ENCODE measurements around the gene DNAH11.

Gene DNAH11

GRCh38 chr7:21617513-21617912 is 74.7 kb downstream of the DNAH11 start:
- WGBS (ENCODE audit: insufficient coverage, insufficient read length), result no CpG with 5 or more reads among the region's 3 CpGs
- Histone ChIP-seq H3K27ac (ENCODE audit: low read length) (no peak overlapping the region), H3K4me1 (ENCODE audit: control insufficient read depth, insufficient read depth, low read length) (no peaks in the 10 kb centered on the region), H3K9me3 (ENCODE audit: control insufficient read depth, insufficient read depth, low read length) (no peaks in the 10 kb centered on the region), H3K27me3 (ENCODE audit: control insufficient read depth, insufficient read depth, low read length) (no peaks in the 10 kb centered on the region), H3K36me3 (ENCODE audit: control insufficient read depth, insufficient read depth, low read length) (no peaks in the 10 kb centered on the region), H3K4me3 (ENCODE audit: low read length) (no peak overlapping the region)
- DNase-seq (ENCODE audit: low read depth, low spot score), result no peak

GRCh38 chr7:21617916-21618390 is 75.1 kb downstream of the DNAH11 start:
- no peaks in the 10 kb centered on the region for H3K36me3 ChIP-seq (ENCODE audit: control insufficient read depth, insufficient read depth, low read length)
- no peaks in the 10 kb centered on the region for H3K27me3 ChIP-seq (ENCODE audit: control insufficient read depth, insufficient read depth, low read length)
- no CpG with 5 or more reads among the region's 6 CpGs for WGBS (ENCODE audit: insufficient coverage, insufficient read length)
- no peaks in the 10 kb centered on the region for H3K9me3 ChIP-seq (ENCODE audit: control insufficient read depth, insufficient read depth, low read length)
- no peak for DNase-seq (ENCODE audit: low read depth, low spot score)
- H3K4me1 ChIP-seq (ENCODE audit: control insufficient read depth, insufficient read depth, low read length), result no peaks in the 10 kb centered on the region
- H3K4me3 ChIP-seq (ENCODE audit: low read length), result no peak overlapping the region
- no peak overlapping the region for H3K27ac ChIP-seq (ENCODE audit: low read length)

- no peaks in the 10 kb centered on the region for H3K4me1 ChIP-seq (ENCODE audit: control insufficient read depth, insufficient read depth, low read length)
- no peak overlapping the region for H3K4me3 ChIP-seq (ENCODE audit: low read length)
- no peaks in the 10 kb centered on the region for H3K27me3 ChIP-seq (ENCODE audit: control insufficient read depth, insufficient read depth, low read length)
- no CpG with 5 or more reads among the region's 8 CpGs for WGBS (ENCODE audit: insufficient coverage, insufficient read length)
- DNase-seq (ENCODE audit: low read depth, low spot score), result no peak
- no peaks in the 10 kb centered on the region for H3K36me3 ChIP-seq (ENCODE audit: control insufficient read depth, insufficient read depth, low read length)
- H3K27ac ChIP-seq (ENCODE audit: low read length), result no peak overlapping the region
- H3K9me3 ChIP-seq (ENCODE audit: control insufficient read depth, insufficient read depth, low read length), result no peaks in the 10 kb centered on the region
These were observed 75.9 kb downstream of the DNAH11 start for GRCh38 chr7:21618706-21619105.

- no peaks in the 10 kb centered on the region for H3K4me1 ChIP-seq (ENCODE audit: control insufficient read depth, insufficient read depth, low read length)
- H3K4me3 ChIP-seq (ENCODE audit: low read length), result no peak overlapping the region
- no peaks in the 10 kb centered on the region for H3K9me3 ChIP-seq (ENCODE audit: control insufficient read depth, insufficient read depth, low read length)
- no peak for DNase-seq (ENCODE audit: low read depth, low spot score)
- WGBS (ENCODE audit: insufficient coverage, insufficient read length), result no CpG with 5 or more reads among the region's 2 CpGs
- H3K27ac ChIP-seq (ENCODE audit: low read length), result no peak overlapping the region
- H3K27me3 ChIP-seq (ENCODE audit: control insufficient read depth, insufficient read depth, low read length), result no peaks in the 10 kb centered on the region
- H3K36me3 ChIP-seq (ENCODE audit: control insufficient read depth, insufficient read depth, low read length), result no peaks in the 10 kb centered on the region
These were observed 77.2 kb downstream of the DNAH11 start for GRCh38 chr7:21620054-21620453.

- Histone ChIP-seq H3K4me3 (ENCODE audit: low read length) (no peak overlapping the region), H3K4me1 (ENCODE audit: control insufficient read depth, insufficient read depth, low read length) (no peaks in the 10 kb centered on the region), H3K9me3 (ENCODE audit: control insufficient read depth, insufficient read depth, low read length) (no peaks in the 10 kb centered on the region), H3K27ac (ENCODE audit: low read length) (no peak overlapping the region), H3K36me3 (ENCODE audit: control insufficient read depth, insufficient read depth, low read length) (no peaks in the 10 kb centered on the region), H3K27me3 (ENCODE audit: control insufficient read depth, insufficient read depth, low read length) (no peaks in the 10 kb centered on the region)
- DNase-seq (ENCODE audit: low read depth, low spot score), result no peak
These were observed 81.5 kb downstream of the DNAH11 start for GRCh38 chr7:21624320-21624719.

- H3K4me1 ChIP-seq (ENCODE audit: control insufficient read depth, insufficient read depth, low read length), result no peaks in the 10 kb centered on the region
- H3K27ac ChIP-seq (ENCODE audit: low read length), result no peak overlapping the region
- no peaks in the 10 kb centered on the region for H3K27me3 ChIP-seq (ENCODE audit: control insufficient read depth, insufficient read depth, low read length)
- no peak for DNase-seq (ENCODE audit: low read depth, low spot score)
- H3K4me3 ChIP-seq (ENCODE audit: low read length), result no peak overlapping the region
- H3K9me3 ChIP-seq (ENCODE audit: control insufficient read depth, insufficient read depth, low read length), result no peaks in the 10 kb centered on the region
- no CpG with 5 or more reads among the region's 4 CpGs for WGBS (ENCODE audit: insufficient coverage, insufficient read length)
- no peaks in the 10 kb centered on the region for H3K36me3 ChIP-seq (ENCODE audit: control insufficient read depth, insufficient read depth, low read length)
These were observed 93.9 kb downstream of the DNAH11 start for GRCh38 chr7:21636694-21637093.

- Histone ChIP-seq H3K27ac (ENCODE audit: low read length) (no peak overlapping the region), H3K4me3 (ENCODE audit: low read length) (no peak overlapping the region), H3K36me3 (ENCODE audit: control insufficient read depth, insufficient read depth, low read length) (no peaks in the 10 kb centered on the region), H3K9me3 (ENCODE audit: control insufficient read depth, insufficient read depth, low read length) (no peaks in the 10 kb centered on the region), H3K27me3 (ENCODE audit: control insufficient read depth, insufficient read depth, low read length) (no peaks in the 10 kb centered on the region), H3K4me1 (ENCODE audit: control insufficient read depth, insufficient read depth, low read length) (no peaks in the 10 kb centered on the region)
- WGBS (ENCODE audit: insufficient coverage, insufficient read length), result no CpG with 5 or more reads among the region's 3 CpGs
- DNase-seq (ENCODE audit: low read depth, low spot score), result no peak
These were observed 96.5 kb downstream of the DNAH11 start for GRCh38 chr7:21639206-21639868.

GRCh38 chr7:21640105-21640504 is 97.3 kb downstream of the DNAH11 start:
- Histone ChIP-seq H3K4me1 (ENCODE audit: control insufficient read depth, insufficient read depth, low read length) (no peaks in the 10 kb centered on the region), H3K27me3 (ENCODE audit: control insufficient read depth, insufficient read depth, low read length) (no peaks in the 10 kb centered on the region), H3K4me3 (ENCODE audit: low read length) (no peak overlapping the region), H3K9me3 (ENCODE audit: control insufficient read depth, insufficient read depth, low read length) (no peaks in the 10 kb centered on the region), H3K27ac (ENCODE audit: low read length) (no peak overlapping the region), H3K36me3 (ENCODE audit: control insufficient read depth, insufficient read depth, low read length) (no peaks in the 10 kb centered on the region)
- WGBS (ENCODE audit: insufficient coverage, insufficient read length), result no CpG with 5 or more reads among the region's 2 CpGs
- no peak for DNase-seq (ENCODE audit: low read depth, low spot score)

- no peaks in the 10 kb centered on the region for H3K9me3 ChIP-seq (ENCODE audit: control insufficient read depth, insufficient read depth, low read length)
- no peaks in the 10 kb centered on the region for H3K36me3 ChIP-seq (ENCODE audit: control insufficient read depth, insufficient read depth, low read length)
- H3K4me1 ChIP-seq (ENCODE audit: control insufficient read depth, insufficient read depth, low read length), result no peaks in the 10 kb centered on the region
- no peak overlapping the region for H3K4me3 ChIP-seq (ENCODE audit: low read length)
- no CpG with 5 or more reads among the region's 4 CpGs for WGBS (ENCODE audit: insufficient coverage, insufficient read length)
- H3K27me3 ChIP-seq (ENCODE audit: control insufficient read depth, insufficient read depth, low read length), result no peaks in the 10 kb centered on the region
- DNase-seq (ENCODE audit: low read depth, low spot score), result no peak
- no peak overlapping the region for H3K27ac ChIP-seq (ENCODE audit: low read length)
These were observed 98.7 kb downstream of the DNAH11 start for GRCh38 chr7:21641546-21641945.

GRCh38 chr7:21642422-21642821 is 99.6 kb downstream of the DNAH11 start:
- Histone ChIP-seq H3K9me3 (ENCODE audit: control insufficient read depth, insufficient read depth, low read length) (no peaks in the 10 kb centered on the region), H3K4me3 (ENCODE audit: low read length) (no peak overlapping the region), H3K4me1 (ENCODE audit: control insufficient read depth, insufficient read depth, low read length) (no peaks in the 10 kb centered on the region), H3K27me3 (ENCODE audit: control insufficient read depth, insufficient read depth, low read length) (no peaks in the 10 kb centered on the region), H3K36me3 (ENCODE audit: control insufficient read depth, insufficient read depth, low read length) (no peaks in the 10 kb centered on the region), H3K27ac (ENCODE audit: low read length) (no peak overlapping the region)
- peak; percentile 9 for DNase-seq (ENCODE audit: low read depth, low spot score)
- no CpG with 5 or more reads among the region's 4 CpGs for WGBS (ENCODE audit: insufficient coverage, insufficient read length)

GRCh38 chr7:21651697-21652096 is 108.9 kb downstream of the DNAH11 start:
- WGBS (ENCODE audit: insufficient coverage, insufficient read length), result no CpG with 5 or more reads among the region's 1 CpG

More at GRCh38 chr7:21651697-21652096, 108.9 kb downstream of the DNAH11 start:
- Histone ChIP-seq H3K27ac (ENCODE audit: low read length) (no peak overlapping the region), H3K36me3 (ENCODE audit: control insufficient read depth, insufficient read depth, low read length) (no peaks in the 10 kb centered on the region), H3K4me3 (ENCODE audit: low read length) (no peak overlapping the region), H3K27me3 (ENCODE audit: control insufficient read depth, insufficient read depth, low read length) (no peaks in the 10 kb centered on the region), H3K9me3 (ENCODE audit: control insufficient read depth, insufficient read depth, low read length) (no peaks in the 10 kb centered on the region), H3K4me1 (ENCODE audit: control insufficient read depth, insufficient read depth, low read length) (no peaks in the 10 kb centered on the region)
- DNase-seq (ENCODE audit: low read depth, low spot score), result no peak
